ENCODE data around the gene PDE2A.
"Not testable (repeated sequence)": the region's sequence is repeated elsewhere in the genome, so short reads cannot be mapped to it uniquely, and the experiment has no call there.

DNA sequence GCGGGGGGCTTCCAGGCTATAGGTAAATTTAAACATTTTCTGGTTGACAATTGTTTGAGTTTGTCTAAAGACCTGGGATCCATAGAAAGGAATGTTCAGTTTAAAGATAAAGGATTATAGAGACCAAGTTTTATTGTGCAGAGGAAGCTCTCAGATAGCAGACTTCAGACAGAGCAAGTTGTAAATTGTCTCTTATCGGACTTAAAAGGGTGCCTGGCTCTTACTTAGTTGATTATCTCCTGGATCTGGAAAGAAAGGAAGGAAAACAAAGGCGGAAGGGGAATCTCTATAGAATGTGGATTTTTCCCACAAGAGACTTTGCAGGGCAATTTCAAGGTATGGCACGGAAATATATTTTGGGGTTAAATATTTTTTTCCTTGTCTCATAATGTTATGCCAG, 101.7 kb downstream of the PDE2A start:
- not testable (repeated sequence) for TF ChIP-seq EZH2 (IDR thresholded peaks at IDR 0.05; ENCODE audit: borderline replicate concordance, insufficient read depth, low read depth, low read length, poor library complexity, severe bottlenecking)
- TF ChIP-seq, protein P1, sequence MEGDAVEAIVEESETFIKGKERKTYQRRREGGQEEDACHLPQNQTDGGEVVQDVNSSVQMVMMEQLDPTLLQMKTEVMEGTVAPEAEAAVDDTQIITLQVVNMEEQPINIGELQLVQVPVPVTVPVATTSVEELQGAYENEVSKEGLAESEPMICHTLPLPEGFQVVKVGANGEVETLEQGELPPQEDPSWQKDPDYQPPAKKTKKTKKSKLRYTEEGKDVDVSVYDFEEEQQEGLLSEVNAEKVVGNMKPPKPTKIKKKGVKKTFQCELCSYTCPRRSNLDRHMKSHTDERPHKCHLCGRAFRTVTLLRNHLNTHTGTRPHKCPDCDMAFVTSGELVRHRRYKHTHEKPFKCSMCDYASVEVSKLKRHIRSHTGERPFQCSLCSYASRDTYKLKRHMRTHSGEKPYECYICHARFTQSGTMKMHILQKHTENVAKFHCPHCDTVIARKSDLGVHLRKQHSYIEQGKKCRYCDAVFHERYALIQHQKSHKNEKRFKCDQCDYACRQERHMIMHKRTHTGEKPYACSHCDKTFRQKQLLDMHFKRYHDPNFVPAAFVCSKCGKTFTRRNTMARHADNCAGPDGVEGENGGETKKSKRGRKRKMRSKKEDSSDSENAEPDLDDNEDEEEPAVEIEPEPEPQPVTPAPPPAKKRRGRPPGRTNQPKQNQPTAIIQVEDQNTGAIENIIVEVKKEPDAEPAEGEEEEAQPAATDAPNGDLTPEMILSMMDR (IDR thresholded peaks at IDR 0.05) = not testable (repeated sequence)

Measured in B cell (primary cell).